ENCODE measurements around the gene LRP1B.
"Not testable (repeated sequence)": the region's sequence is repeated elsewhere in the genome, so short reads cannot be mapped to it uniquely, and the experiment has no call there.

Gene LRP1B

DNA sequence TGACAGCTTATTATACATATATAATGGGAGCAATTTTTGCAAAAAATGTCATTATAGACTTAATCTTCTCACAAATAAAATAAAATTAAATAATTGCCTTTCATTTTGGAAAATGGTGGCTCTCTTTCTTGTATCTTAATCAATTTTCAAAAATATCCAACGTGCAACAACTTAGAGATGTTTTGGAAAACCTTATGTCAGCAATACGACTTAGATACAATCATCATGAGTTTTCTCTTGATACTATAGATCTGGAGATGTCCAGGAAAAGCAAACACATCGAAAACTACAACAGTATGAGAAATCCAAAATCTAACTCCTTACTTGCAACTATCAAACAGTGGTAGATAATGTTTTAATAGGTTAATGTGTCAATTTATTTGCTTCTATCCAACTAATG is 1529.0 kb downstream of the LRP1B start:
- no peak for DNase-seq (ENCODE audit: low spot score)

DNA sequence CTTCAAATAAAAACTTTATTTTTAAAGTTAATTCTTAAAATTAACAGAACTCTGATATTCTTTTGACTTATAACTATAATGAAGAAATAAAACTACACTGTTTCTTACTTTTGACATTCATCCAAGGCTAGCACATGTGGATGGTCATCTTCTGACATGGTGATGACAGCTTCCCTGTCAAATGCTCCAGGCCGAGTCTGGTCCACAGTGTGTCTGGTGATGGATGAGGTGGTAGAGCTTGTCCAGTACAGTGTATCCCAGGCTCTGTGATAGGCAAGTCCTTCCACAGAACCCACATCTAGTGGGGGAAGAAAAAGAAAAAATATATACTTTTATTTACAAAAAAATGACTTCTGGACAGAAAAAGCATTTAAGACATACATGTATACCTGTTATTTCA is 1529.5 kb downstream of the LRP1B start:
- DNase-seq (ENCODE audit: low spot score), result no peak

DNA sequence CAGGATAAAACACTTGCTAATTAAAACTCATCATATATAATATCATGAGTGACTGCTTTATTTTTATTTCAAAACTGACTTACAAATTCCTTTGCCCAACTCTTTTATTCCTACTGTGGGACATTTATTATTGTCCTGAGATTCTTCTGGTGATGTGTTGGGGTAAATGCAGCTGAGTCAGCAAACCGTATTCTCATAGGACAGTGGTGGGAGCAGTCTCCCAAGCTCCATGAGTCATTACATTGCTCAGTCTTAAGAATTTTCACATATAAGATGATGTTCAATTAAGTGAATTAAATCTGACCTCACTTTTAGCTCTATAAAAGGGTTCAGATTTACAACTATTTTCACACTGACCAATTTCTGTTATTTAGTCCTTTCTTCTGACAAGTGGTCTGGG is 1530.7 kb downstream of the LRP1B start:
- no peak for DNase-seq (ENCODE audit: low spot score)

DNA sequence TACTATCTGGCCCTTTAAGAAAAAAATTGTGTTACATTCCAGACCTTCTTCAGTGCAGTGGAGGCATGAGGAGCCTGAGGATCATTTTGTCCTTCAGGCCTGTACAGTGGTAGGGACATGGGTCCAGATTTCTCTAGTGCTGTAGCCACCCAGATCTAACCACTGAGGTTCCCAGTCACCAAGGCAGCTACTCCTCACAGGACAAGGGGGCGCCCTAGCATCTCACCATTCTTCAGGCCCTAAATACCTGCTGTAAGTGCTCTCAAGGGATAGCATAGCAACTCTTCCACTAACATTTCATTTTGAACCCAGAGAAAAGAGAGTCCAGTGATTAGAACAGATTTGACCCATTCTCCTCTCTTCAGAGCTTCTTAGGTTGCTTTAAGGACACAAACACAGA is 1533.0 kb downstream of the LRP1B start:
- DNase-seq (ENCODE audit: low spot score), result no peak

DNA sequence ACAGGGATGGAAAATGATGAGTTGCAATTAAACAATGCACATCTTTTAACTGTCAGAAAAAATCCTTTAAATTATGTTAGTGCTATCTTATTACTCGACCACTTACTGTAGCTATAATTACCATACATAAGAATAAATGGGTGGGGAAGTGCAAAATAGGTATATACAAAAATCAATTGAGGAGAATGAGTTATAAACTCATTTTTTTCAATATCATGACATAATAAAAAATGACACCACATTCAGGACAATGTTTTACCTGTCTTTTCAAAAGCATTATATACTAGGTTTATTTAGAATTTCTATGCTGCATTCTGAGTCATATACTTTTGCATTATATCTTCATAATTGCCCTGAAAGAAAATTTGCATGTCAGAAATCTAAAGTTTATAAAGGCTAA is 1533.6 kb downstream of the LRP1B start:
- no peak for DNase-seq (ENCODE audit: low spot score)

DNA sequence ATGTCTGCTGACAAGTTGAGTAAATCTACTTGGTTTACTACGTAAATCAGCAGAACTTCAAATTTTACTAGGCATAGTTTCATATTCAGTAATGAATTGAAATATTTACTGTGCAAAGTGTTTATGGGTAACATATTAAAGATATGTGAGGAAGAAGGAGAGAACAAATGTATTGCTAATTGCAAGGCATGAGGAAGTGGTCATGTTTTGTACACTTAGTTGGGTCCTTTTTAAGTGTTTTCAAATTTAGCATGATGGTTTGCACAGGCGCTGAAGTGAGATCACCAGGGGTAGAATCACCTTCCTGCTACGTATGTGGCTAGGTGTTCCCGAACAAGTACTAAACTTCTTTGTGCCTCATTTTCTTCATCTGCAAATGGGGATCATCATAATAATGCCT is 1534.4 kb downstream of the LRP1B start:
- no peak for DNase-seq (ENCODE audit: low spot score)

DNA sequence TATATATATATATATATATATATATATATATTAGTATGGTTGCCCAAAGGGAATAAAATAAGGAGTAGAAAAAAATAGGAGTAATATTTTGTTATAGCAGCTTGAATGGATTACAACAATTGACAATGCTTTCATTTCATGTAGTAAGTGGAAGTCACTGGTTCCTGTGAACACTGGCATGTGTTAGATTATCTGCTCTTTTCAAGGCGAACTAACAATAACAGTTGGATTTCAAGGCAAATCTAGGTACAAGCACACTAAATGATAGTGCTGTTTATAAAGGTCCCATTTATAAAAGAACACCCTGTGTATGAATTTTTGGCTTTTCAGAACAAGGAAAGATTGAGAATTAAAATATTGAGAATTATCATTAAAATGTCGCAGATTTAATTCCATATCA is 1535.7 kb downstream of the LRP1B start:
- no peak for DNase-seq (ENCODE audit: low spot score)

DNA sequence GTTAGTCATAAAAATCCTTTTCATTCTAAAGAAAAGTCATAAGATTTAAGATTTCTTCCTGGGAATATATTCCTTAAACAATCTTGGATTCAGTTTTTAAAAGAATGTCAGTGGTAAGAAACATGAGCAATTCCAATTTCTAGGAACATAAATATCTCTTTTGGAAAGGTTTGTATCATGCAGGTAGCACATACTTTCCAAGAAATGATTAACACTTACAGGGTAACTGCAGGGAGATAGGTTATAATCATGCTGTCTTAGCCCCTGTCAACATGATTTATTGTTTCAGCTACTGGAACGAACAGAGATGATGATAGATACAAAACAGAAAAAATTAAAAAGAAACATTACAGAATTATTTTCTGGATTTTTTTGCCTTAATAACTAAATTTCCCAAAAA is 1537.7 kb downstream of the LRP1B start:
- DNase-seq (ENCODE audit: low spot score), result no peak

DNA sequence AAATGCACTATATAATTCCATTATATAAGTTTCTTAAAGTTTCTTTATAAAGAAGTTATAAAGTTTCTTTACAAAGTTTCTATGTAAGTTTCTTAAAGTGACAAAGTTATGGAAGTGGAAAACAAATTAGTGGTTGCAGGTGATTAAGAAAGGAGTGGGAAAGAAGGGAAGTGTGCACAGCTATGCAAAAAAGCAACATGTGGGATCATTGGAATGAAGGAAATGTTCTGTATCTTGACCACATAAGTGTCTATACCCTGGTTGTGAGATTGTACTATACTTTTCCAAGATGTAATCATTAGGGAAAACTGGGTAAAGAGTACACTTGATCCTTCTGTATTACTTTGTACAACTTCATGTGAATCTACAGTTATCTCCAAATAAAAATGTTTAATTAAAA is 1541.1 kb downstream of the LRP1B start:
- no peak for DNase-seq (ENCODE audit: low spot score)

DNA sequence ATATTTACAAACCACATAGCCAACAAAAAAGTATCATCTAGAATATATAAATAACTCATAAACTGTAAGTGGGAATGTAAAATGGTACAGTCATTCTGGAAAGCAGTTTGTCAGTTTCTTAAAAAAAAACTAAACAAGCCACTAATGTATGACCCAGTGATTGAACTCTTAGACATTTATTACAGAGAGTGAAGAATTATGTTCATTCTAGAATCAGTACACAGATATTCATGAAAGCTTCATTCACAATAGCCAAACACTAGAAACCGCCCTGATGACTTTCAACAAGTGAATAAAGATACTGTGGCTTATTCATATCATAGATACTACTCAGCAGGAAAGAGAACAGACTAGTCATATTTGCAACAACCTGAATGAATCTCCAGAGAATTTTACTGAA is 1541.5 kb downstream of the LRP1B start:
- no peak for DNase-seq (ENCODE audit: low spot score)

DNA sequence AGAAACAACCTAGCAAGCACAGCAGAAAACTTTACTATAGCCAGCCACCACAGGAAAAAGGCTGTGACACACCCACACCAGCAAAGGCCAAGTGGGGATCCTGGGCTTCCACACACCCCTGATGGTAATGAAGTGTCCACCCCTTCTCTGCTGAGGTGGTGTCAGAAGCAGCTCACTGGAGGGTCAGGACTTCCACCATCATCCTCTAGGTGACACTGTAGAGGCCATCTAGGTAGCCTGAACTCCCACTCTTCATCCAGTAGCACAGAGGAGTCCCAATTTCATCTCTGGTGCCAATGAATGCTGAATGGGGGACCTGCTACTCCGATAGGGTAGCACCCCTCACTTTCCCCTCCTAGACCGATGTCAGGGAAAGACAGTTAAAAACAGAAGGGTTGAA is 1544.4 kb downstream of the LRP1B start:
- peak; percentile 23 for DNase-seq (ENCODE audit: low spot score)

DNA sequence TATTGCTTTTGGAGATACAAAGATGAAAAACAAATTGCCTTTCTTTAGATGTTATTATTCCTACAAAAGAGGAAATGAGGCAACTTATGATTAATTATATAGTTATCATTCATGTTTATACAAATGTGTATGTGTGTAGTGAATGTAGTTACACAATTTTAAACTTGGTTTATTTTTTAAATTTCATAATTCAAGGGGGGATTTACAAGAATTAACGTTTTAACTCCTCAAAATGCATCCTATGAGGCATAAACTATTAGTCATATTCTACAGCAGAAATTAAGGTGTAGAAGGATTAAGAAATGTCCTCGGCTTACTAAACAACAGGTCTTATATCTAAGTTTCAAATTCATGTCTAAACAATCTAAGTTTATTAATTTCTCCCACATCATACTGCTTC is 1545.8 kb downstream of the LRP1B start:
- DNase-seq (ENCODE audit: low spot score), result no peak

DNA sequence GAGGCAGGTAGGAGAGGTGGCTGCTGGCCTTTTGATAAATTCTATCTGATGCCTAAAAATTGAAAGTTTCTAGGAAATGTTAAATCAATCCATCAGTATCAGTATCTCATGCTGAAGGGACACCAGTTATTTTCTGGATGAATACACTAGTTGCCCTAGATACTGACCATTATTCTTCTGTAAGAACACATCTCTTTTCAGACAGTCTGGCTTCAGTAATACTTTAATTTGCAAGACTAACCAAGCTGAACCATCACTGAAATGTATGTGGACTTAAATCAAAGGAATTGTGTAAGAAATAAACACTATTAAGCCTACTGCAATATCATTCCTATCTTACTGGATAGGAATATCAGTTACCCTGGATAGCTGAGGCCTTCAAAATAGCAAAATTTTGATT is 1546.3 kb downstream of the LRP1B start:
- DNase-seq (ENCODE audit: low spot score), result no peak

DNA sequence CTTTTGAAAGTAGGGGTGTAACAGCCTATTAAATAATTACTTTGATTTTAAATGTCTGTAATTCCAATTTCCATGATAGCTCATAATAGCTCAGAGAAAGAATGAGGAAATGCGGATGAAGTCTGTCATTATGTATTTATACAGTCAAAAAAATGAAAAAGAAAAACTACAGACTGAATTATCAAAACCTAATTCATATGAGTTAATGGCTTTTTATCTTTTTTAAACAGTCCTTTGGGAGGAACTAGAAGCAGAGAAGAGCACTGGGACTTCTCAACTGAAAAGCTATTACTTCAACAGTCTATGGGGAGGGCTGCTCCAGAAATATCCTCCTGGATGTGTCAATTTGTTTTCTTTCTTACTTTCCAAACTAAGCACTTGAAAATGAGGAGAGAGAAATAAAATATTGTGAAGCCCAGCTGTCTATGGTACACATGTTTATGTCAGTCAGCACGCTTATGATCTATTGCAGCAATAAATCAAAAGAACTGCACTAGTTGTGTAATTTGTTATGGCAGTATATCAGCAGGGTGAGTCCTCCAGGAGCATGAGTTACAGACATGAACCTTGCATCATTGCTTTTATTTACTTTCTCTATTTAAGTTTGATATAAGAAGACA is 1550.2 kb downstream of the LRP1B start:
- DNase-seq (ENCODE audit: low spot score), result no peak

DNA sequence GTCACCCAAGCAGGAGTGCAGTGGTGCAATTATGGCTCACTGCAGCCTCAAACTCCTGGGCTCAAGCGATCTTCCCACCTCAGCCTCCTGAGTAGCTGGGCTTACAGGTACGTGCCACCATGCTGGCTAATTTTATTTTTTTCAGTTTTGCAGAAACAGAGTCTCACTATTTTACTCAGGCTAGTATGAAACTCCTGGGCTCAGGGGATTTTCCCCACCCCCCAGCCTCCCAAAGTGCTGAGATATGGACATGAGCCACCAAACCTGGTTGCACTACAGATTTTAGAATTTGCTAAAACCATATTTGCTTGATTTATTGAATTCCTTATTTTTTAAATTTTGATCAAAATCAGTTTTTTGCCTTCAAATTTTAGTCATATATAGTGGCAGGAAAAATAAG is 1553.4 kb downstream of the LRP1B start:
- DNase-seq (ENCODE audit: low spot score), result no peak

DNA sequence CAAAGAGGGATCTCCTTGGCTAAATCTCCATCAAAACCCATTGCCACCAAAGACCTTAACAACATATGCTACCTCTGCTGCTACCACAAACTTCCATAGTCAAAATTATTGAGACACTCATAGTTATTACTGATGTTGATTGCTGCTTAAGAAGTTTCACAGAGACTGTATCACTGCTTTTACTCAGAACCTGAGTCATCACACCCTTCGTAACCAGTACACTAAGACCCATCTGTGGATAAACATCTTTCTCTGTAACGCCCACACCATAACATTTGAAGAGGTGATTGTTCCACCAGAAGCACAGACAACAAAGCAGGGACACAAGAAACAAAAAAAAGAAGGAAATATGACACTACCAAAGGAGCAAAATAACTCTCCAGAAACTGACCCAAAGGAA is 1563.1 kb downstream of the LRP1B start:
- no peak for DNase-seq (ENCODE audit: low spot score)

DNA sequence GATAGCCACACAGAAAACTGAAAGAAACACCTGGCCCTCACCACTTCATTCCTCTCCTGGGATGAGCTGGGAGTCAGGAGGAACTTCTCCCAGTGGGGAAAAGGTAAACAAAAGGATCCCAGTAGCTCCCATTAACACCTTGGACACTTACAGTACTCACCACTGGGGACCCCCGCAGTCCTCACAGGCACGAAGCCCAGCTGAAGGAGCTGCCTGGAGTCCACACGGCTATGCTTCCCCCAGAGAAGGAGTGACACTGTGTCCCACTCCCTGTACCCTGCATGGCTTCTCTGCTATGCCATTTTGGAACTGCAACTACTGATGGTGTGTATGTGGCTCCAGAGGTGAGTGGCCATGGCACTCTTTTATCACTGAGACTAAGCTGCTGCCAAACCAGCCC is 1565.1 kb downstream of the LRP1B start:
- no peak for DNase-seq (ENCODE audit: low spot score)

DNA sequence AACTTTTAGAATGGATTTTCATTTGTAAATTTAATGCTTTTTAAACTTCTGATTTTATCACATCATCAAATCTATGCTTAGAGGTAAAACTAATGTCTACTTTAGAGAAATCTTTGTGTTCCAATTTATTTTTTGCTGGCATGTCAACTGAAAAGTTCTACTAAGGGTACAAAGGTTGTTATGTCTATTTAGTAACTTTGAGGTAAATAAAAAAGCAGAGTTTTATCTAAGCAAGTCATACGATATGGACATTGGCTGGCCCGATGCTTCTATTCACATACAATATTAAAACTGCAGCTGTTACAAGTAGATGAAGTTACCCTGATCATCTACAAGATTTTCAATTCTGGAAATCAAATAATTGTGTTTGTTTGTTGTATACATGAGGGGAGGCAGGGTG is 1575.1 kb downstream of the LRP1B start:
- no peak for DNase-seq (ENCODE audit: low spot score)

DNA sequence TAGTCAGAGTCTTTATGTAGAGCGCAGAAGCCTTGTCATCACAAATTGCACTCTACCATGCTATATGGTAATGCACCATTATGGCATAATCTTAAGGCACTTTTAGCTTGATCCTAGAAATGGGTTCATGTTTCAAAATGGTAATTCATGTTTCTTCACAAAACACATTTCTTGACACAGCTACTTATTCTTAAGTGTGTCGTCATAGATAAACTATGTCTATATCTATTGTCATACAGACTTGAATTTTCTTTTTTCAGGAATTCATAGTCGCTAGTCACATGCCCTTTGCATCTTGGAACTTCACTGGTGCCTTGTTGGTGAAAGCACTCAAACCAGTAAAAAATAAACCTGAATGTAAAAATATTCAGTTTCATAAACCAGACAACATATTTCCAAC is 1578.2 kb downstream of the LRP1B start:
- DNase-seq (ENCODE audit: low spot score), result no peak

DNA sequence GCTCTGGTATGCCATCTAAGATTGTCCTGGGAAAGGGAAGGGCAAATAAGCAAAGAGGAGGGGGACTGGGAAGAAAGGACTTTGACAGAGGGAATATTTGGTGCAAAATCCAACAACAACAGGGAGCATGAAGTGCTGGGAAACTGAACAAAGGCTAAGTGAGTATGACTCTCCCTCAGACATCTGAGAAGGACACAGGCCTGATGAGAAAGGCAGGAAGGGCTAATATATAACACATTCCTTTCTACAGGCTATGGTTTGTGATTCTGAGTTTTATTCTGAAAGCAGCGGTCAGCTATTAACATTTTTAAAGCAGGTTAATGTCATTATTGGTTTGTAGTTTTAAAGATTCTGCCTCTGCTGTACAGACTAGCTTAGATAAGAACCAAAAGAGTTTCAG is 1579.5 kb downstream of the LRP1B start:
- no peak for DNase-seq (ENCODE audit: low spot score)

DNA sequence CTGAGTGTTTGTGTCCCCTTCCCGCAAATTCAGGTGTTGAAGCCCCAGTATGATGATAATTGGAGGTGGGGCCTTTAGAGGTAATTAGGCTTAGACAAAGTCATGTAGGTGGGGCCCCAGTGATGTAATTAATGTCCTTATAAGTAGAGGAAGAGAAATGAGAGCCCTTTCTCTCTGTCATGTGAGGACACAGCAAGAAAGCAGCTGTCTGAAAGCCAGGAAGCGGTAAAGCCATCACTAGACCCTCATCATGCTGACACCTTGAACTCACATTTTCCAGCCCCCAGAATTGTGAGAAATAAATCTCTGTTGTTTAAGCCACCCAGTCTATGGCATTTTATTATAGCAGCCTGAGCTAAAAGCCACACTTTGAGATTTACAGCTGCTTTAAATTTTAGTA is 1580.0 kb downstream of the LRP1B start:
- DNase-seq (ENCODE audit: low spot score), result no peak

DNA sequence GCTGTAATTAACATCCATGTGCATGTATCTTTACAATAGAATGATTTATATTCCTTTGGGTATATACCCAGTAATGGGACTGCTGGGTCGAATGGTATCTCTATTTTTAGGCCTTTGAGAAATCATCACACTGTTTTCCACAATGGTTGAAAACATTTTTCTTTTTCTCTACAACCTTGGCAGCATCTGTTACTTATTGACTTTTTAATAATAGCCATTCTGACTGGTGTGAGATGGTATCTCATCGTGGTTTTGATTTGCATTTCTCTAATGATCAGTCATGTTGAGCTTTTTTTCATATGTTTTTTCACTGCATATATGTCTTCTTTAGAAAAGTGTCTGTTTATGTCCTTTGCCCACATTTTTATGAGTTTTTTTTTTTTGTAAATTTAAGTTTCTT is 1586.0 kb downstream of the LRP1B start:
- not testable (repeated sequence) for DNase-seq (ENCODE audit: low spot score)

DNA sequence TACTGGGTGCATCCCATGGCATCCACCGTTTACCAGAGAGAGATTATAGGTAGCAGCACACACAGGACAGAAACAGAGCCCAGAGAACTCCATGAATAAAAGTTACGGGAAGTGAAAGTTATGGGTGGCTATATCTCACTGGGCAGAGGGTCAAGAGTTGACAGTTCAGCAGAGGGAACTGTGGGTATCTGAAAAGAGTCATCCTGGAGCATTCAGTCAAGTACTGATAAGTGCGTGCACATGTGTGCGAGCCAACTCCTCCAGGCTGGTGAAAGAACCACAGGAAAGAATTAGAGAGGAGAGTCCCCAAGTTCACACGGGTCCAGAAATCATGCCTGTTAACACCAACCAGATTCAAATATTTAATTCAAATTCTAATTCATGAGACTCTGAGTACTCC is 1588.2 kb downstream of the LRP1B start:
- no peak for DNase-seq (ENCODE audit: low spot score)

DNA sequence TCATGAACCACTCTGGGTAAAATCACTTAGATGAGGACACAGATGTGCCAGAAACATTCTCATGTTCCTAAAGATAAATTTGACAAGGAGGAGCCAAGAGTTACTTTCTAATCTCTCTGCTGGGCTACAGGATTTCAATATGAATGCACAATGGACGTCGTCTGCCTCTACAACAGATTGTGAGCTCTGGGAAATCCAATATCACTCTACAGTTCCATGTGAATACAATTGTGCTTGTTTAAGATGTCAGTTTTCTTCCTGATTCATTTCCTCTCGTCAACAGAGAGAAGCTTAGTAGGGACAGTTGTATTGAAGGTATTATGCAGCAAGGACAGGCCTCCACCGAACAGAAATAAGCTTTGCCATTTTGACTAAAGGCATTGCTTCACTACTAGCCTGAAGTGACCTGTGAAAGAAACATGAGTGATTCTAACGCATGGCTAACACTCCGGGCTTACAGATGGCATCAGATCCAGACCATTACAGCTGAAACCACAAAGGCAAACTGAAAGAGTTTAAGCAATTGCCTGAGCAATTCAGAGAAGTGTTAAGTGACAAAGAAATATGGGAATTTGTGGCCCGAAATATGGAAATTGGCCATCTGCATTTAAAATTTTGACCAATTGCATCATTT is 1591.5 kb downstream of the LRP1B start:
- no peak for DNase-seq (ENCODE audit: low spot score)

DNA sequence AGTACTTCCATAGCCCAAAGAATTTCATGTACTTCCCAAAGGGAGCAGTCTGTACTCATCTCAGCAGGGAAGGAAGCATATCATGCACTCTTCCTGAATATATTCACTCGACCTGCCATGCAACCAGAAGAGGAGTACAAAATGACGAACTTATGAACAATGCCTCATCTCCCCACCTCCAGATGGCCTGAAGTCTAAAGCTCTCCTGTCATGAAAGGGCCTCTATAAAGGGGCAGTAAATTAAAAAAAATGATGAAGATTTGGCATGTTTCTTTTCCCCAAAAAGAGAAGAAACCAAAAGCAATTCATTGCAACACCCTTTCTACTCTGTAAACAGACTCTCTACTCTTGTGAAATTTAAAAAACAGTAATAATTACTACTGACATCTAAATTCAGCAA is 1601.1 kb downstream of the LRP1B start:
- no peak for DNase-seq (ENCODE audit: low spot score)

Measured in HuH-7 (cell line).